ENCODE results near the gene EXD3.

GRCh38 chr9:137392232-137393007, 30.5 kb downstream of the EXD3 start:
- no peak for TF ChIP-seq POLR2A (IDR thresholded peaks at IDR 0.05)
- TF ChIP-seq, protein P1, sequence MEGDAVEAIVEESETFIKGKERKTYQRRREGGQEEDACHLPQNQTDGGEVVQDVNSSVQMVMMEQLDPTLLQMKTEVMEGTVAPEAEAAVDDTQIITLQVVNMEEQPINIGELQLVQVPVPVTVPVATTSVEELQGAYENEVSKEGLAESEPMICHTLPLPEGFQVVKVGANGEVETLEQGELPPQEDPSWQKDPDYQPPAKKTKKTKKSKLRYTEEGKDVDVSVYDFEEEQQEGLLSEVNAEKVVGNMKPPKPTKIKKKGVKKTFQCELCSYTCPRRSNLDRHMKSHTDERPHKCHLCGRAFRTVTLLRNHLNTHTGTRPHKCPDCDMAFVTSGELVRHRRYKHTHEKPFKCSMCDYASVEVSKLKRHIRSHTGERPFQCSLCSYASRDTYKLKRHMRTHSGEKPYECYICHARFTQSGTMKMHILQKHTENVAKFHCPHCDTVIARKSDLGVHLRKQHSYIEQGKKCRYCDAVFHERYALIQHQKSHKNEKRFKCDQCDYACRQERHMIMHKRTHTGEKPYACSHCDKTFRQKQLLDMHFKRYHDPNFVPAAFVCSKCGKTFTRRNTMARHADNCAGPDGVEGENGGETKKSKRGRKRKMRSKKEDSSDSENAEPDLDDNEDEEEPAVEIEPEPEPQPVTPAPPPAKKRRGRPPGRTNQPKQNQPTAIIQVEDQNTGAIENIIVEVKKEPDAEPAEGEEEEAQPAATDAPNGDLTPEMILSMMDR (IDR thresholded peaks at IDR 0.05): no peak
